Suprapubic skin (tissue), 4 donors: ENCODE results near the gene PLXNA4. TPM values are rescaled to one million over a fixed set of nuclear protein-coding genes. Genes with fewer than 3 reads are reported as not detected.

Experiments used
- DNase-seq, 2 donors: peaks; one replicate each; pipeline ENCODE4 v3.0.0-alpha.2; 2019; ENCODE audit warnings: low spot score in 2 of 2
- H3K27ac ChIP-seq: fragments of 200-600 bp; sonication (generic); one replicate; pipeline ENCODE4 v1.5.1; 2019
- H3K27me3 ChIP-seq: fragments of 200-600 bp; sonication (generic); one replicate; pipeline ENCODE4 v1.5.1; 2019
- H3K36me3 ChIP-seq: fragments of 200-600 bp; sonication (generic); one replicate; pipeline ENCODE4 v1.5.1; 2019
- H3K4me1 ChIP-seq: fragments of 200-600 bp; sonication (generic); one replicate; pipeline ENCODE4 v1.5.1; 2019
- H3K4me3 ChIP-seq: fragments of 200-600 bp; sonication (generic); one replicate; pipeline ENCODE4 v1.5.1; 2019; ENCODE audit warnings: mild to moderate bottlenecking
- H3K9me3 ChIP-seq: fragments of 200-600 bp; sonication (generic); one replicate; pipeline ENCODE4 v1.5.1; 2019
- CTCF ChIP-seq, 2 donors: fragments of 200-600 bp in 1 of 2; fragments of 450-650 bp in 1 of 2; sonication (generic) in 1 of 2; IDR thresholded peaks; one replicate each; pipeline ENCODE4 v1.5.1; 2016 to 2019; ENCODE audit warnings: antibody characterized with exemption in 2 of 2, mild to moderate bottlenecking in 1 of 2, moderate library complexity in 1 of 2
- EP300 ChIP-seq: sonication (generic); formaldehyde crosslinking; IDR thresholded peaks from one replicate; pipeline ENCODE4 v1.6.1; 2017; ENCODE audit warnings: antibody characterized with exemption
- POLR2A ChIP-seq, 2 donors: fragments of 450-650 bp; IDR thresholded peaks; one replicate each; pipeline ENCODE4 v1.6.1; 2017; ENCODE audit warnings: antibody characterized with exemption in 2 of 2, mild to moderate bottlenecking in 2 of 2, moderate library complexity in 2 of 2
- POLR2AphosphoS5 ChIP-seq, 3 donors: sonication (generic); formaldehyde crosslinking; IDR thresholded peaks; one replicate each; pipeline ENCODE4 v1.6.1; 2017; ENCODE audit warnings: antibody characterized with exemption in 3 of 3
- WGBS: methylation state at CpG from one replicate; pipeline ENCODE4 v1.1.5; 2018; 5-methylcytosine and 5-hydroxymethylcytosine counted together
- total RNA-seq, 4 donors: library from RNA; depleted of rRNA; stranded (reverse); fragments of >200 nt; gene quantifications; one replicate each; pipeline ENCODE4 v1.1.0, GENCODE V29; 2016

Gene PLXNA4
- total RNA-seq, 4 donors from 2014 or later, result 5.4 to 10.7 (median 7.1) TPM

GRCh38 chr7:132544999-132545398 lies 31.3 kb downstream of the PLXNA4 start:
- no peak for DNase-seq
- H3K4me1 ChIP-seq, result no peaks in the 10 kb centered on the region
- no peaks in the 10 kb centered on the region for H3K36me3 ChIP-seq
- H3K27me3 ChIP-seq, result no peaks in the 10 kb centered on the region
- no peak overlapping the region for H3K27ac ChIP-seq
- H3K4me3 ChIP-seq, result no peak overlapping the region
- no peak for TF ChIP-seq EP300
- no peak for TF ChIP-seq POLR2AphosphoS5 (IDR thresholded peaks at IDR 0.05)
- no peak for TF ChIP-seq CTCF (IDR thresholded peaks at IDR 0.05)
- no peak for TF ChIP-seq POLR2A (IDR thresholded peaks at IDR 0.05)
- H3K9me3 ChIP-seq, result no peaks in the 10 kb centered on the region
- WGBS, result 80% methylated on average over 1 of the region's 1 CpG

GRCh38 chr7:132544025-132544424 lies 32.2 kb downstream of the PLXNA4 start:
- H3K36me3 ChIP-seq, result no peaks in the 10 kb centered on the region
- no peak for DNase-seq
- TF ChIP-seq POLR2A (IDR thresholded peaks at IDR 0.05) (no peak), CTCF (IDR thresholded peaks at IDR 0.05) (no peak), EP300 (no peak), POLR2AphosphoS5 (IDR thresholded peaks at IDR 0.05) (no peak)
- WGBS, result 79% methylated on average over 1 of the region's 1 CpG
- H3K9me3 ChIP-seq, result no peaks in the 10 kb centered on the region
- H3K4me1 ChIP-seq, result no peaks in the 10 kb centered on the region
- no peaks in the 10 kb centered on the region for H3K27me3 ChIP-seq
- no peak overlapping the region for H3K27ac ChIP-seq
- no peak overlapping the region for H3K4me3 ChIP-seq

GRCh38 chr7:132542895-132543294 lies 33.4 kb downstream of the PLXNA4 start:
- no peaks in the 10 kb centered on the region for H3K9me3 ChIP-seq
- no peaks in the 10 kb centered on the region for H3K4me1 ChIP-seq
- TF ChIP-seq CTCF (IDR thresholded peaks at IDR 0.05) (no peak), EP300 (no peak), POLR2AphosphoS5 (IDR thresholded peaks at IDR 0.05) (no peak), POLR2A (IDR thresholded peaks at IDR 0.05) (no peak)
- no peak overlapping the region for H3K4me3 ChIP-seq
- H3K27ac ChIP-seq, result no peak overlapping the region
- no peaks in the 10 kb centered on the region for H3K36me3 ChIP-seq
- no peaks in the 10 kb centered on the region for H3K27me3 ChIP-seq
- 64% methylated on average over 1 of the region's 1 CpG for WGBS
- no peak for DNase-seq

- DNase-seq, result no peak
- Histone ChIP-seq H3K27ac (no peak overlapping the region), H3K36me3 (no peaks in the 10 kb centered on the region), H3K4me3 (no peak overlapping the region), H3K27me3 (no peaks in the 10 kb centered on the region), H3K4me1 (no peaks in the 10 kb centered on the region), H3K9me3 (no peaks in the 10 kb centered on the region)
- WGBS, result 62% methylated on average over 6 of the region's 6 CpGs
- TF ChIP-seq POLR2A (IDR thresholded peaks at IDR 0.05) (no peak), POLR2AphosphoS5 (IDR thresholded peaks at IDR 0.05) (no peak), EP300 (no peak), CTCF (IDR thresholded peaks at IDR 0.05) (no peak)
Observed at GRCh38 chr7:132541656-132542055, 34.6 kb downstream of the PLXNA4 start.

GRCh38 chr7:132537456-132538145 lies 38.7 kb downstream of the PLXNA4 start:
- TF ChIP-seq EP300, result no peak
- TF ChIP-seq POLR2AphosphoS5 (IDR thresholded peaks at IDR 0.05), result no peak
- no peak for TF ChIP-seq CTCF (IDR thresholded peaks at IDR 0.05)
- no peak for TF ChIP-seq POLR2A (IDR thresholded peaks at IDR 0.05)
- WGBS, result 63% methylated on average over 8 of the region's 8 CpGs
- H3K9me3 ChIP-seq, result no peaks in the 10 kb centered on the region
- H3K4me1 ChIP-seq, result no peaks in the 10 kb centered on the region
- no peak for DNase-seq
- no peaks in the 10 kb centered on the region for H3K36me3 ChIP-seq
- no peaks in the 10 kb centered on the region for H3K27me3 ChIP-seq
- H3K27ac ChIP-seq, result no peak overlapping the region
- no peak overlapping the region for H3K4me3 ChIP-seq
